SK-N-SH treated with all-trans-retinoic acid at 6 μM for 48 hours (cell line): ENCODE measurements around the gene SLC6A8.

Experiments
- ATAC-seq: fragments of 200-7000 bp; cut with Tn5 transposase; 3 replicates; pipeline ENCODE4 v1.9.1; 2020; ENCODE audit warnings: mild to moderate bottlenecking, moderate library complexity
- BACH2 ChIP-seq: fragments of 250-450 bp; sonication (Bioruptor Pico); IDR thresholded peaks from 2 replicates; pipeline ENCODE4 v1.9.0; 2021; ENCODE audit warnings: mild to moderate bottlenecking, borderline replicate concordance
- CREB5 ChIP-seq: fragments of 250-450 bp; sonication (Bioruptor Pico); IDR thresholded peaks from 2 replicates; pipeline ENCODE4 v1.5.1; 2020; ENCODE audit warnings: low read depth, mild to moderate bottlenecking, moderate library complexity
- CSDC2 ChIP-seq: fragments of 250-450 bp; sonication (Bioruptor Pico); IDR thresholded peaks from 2 replicates; pipeline ENCODE4 v1.5.0; 2020; ENCODE audit warnings: mild to moderate bottlenecking, moderate library complexity
- CSRNP3 ChIP-seq: fragments of 250-450 bp; sonication (Bioruptor Pico); IDR thresholded peaks from 2 replicates; pipeline ENCODE4 v1.5.1; 2021; ENCODE audit warnings: mild to moderate bottlenecking, moderate library complexity
- ESRRG ChIP-seq: fragments of 250-450 bp; sonication (Bioruptor Pico); IDR thresholded peaks from 2 replicates; pipeline ENCODE4 v1.6.1; 2021; ENCODE audit warnings: mild to moderate bottlenecking
- GLIS3 ChIP-seq: fragments of 250-450 bp; sonication (Bioruptor Pico); IDR thresholded peaks from 2 replicates; pipeline ENCODE4 v1.5.0; 2020; ENCODE audit warnings: mild to moderate bottlenecking, moderate library complexity
- ISL1 ChIP-seq: fragments of 250-450 bp; sonication (Bioruptor Pico); IDR thresholded peaks from 2 replicates; pipeline ENCODE4 v2.1.2; 2022; ENCODE audit warnings: mild to moderate bottlenecking, moderate library complexity
- OSR1 ChIP-seq: fragments of 250-450 bp; sonication (Bioruptor Pico); IDR thresholded peaks from 2 replicates; pipeline ENCODE4 v1.8.0; 2022; ENCODE audit warnings: moderate library complexity, mild to moderate bottlenecking, inconsistent platforms
- PATZ1 ChIP-seq: fragments of 250-450 bp; sonication (Bioruptor Pico); IDR thresholded peaks from 2 replicates; pipeline ENCODE4 v1.8.0; 2020; ENCODE audit warnings: mild to moderate bottlenecking, moderate library complexity, borderline replicate concordance
- POU6F1 ChIP-seq: fragments of 250-450 bp; sonication (Bioruptor Pico); IDR thresholded peaks from 2 replicates; pipeline ENCODE4 v1.8.0; 2021; ENCODE audit warnings: low read depth, mild to moderate bottlenecking, moderate library complexity, borderline replicate concordance
- PPARA ChIP-seq: fragments of 250-450 bp; sonication (Bioruptor Pico); IDR thresholded peaks from 2 replicates; pipeline ENCODE4 v1.5.0; 2020; ENCODE audit warnings: mild to moderate bottlenecking, borderline replicate concordance
- RARB ChIP-seq: fragments of 250-450 bp; sonication (Bioruptor Pico); IDR thresholded peaks from 2 replicates; pipeline ENCODE4 v1.8.0; 2021; ENCODE audit warnings: mild to moderate bottlenecking, moderate library complexity
- SNAI2 ChIP-seq: fragments of 250-450 bp; sonication (Bioruptor Pico); IDR thresholded peaks from 2 replicates; pipeline ENCODE4 v1.5.0; 2020; ENCODE audit warnings: mild to moderate bottlenecking, moderate library complexity
- TCF4 ChIP-seq: fragments of 250-450 bp; sonication (Bioruptor Pico); IDR thresholded peaks from 2 replicates; pipeline ENCODE4 v1.8.0; 2021; ENCODE audit warnings: mild to moderate bottlenecking, moderate library complexity, borderline replicate concordance
- TOX ChIP-seq: fragments of 250-450 bp; sonication (Bioruptor Pico); IDR thresholded peaks from 2 replicates; pipeline ENCODE4 v1.8.0; 2021; ENCODE audit warnings: mild to moderate bottlenecking, moderate library complexity, borderline replicate concordance
- ZC3H10 ChIP-seq: fragments of 250-450 bp; sonication (Bioruptor Pico); IDR thresholded peaks from 2 replicates; pipeline ENCODE4 v1.5.1; 2021; ENCODE audit warnings: mild to moderate bottlenecking, moderate library complexity
- ZFP30 ChIP-seq: fragments of 450-650 bp; formaldehyde crosslinking; IDR thresholded peaks from 2 replicates; pipeline ENCODE4 v1.5.0; 2022; ENCODE audit warnings: mild to moderate bottlenecking, moderate library complexity
- ZNF565 ChIP-seq: fragments of 450-650 bp; formaldehyde crosslinking; conservative IDR thresholded peaks from 2 replicates; pipeline ENCODE4 v1.5.0; 2020; ENCODE audit warnings: low read depth, mild to moderate bottlenecking, moderate library complexity
- ZNF70 ChIP-seq: fragments of 450-650 bp; formaldehyde crosslinking; IDR thresholded peaks from 2 replicates; pipeline ENCODE4 v1.5.0; 2020; ENCODE audit warnings: mild to moderate bottlenecking, moderate library complexity
- ZNF8 ChIP-seq: fragments of 450-650 bp; formaldehyde crosslinking; IDR thresholded peaks from 2 replicates; pipeline ENCODE4 v1.5.0; 2020; ENCODE audit warnings: mild to moderate bottlenecking, moderate library complexity

The SLC6A8 gene

GRCh38 chrX:153685156-153685536, 2.6 kb upstream of the SLC6A8 start:
- ATAC-seq: no peak
- TF ChIP-seq PPARA (CRISPR knock-in tag) (no peak), CSRNP3 (CRISPR knock-in tag) (no peak), ZNF8 (CRISPR knock-in tag) (no peak), BACH2 (CRISPR knock-in tag) (no peak), CSDC2 (CRISPR knock-in tag) (no peak), ZNF70 (CRISPR knock-in tag) (no peak), ISL1 (CRISPR knock-in tag) (no peak), ESRRG (CRISPR knock-in tag) (no peak), CREB5 (CRISPR knock-in tag) (no peak), ZC3H10 (CRISPR knock-in tag) (no peak), RARB (CRISPR knock-in tag) (no peak), SNAI2 (no peak), ZFP30 (no peak), POU6F1 (CRISPR knock-in tag) (no peak), PATZ1 (CRISPR knock-in tag) (no peak), TOX (no peak), TCF4 (CRISPR knock-in tag) (no peak)

- no peak for ATAC-seq
- TF ChIP-seq TCF4 (CRISPR knock-in tag) (no peak), ZNF8 (CRISPR knock-in tag) (no peak), CSDC2 (CRISPR knock-in tag) (no peak), PPARA (CRISPR knock-in tag) (no peak), POU6F1 (CRISPR knock-in tag) (no peak)
These were observed 1.7 kb upstream of the SLC6A8 start for GRCh38 chrX:153685751-153686696.

- TF ChIP-seq ESRRG (CRISPR knock-in tag) (no peak), TOX (no peak), GLIS3 (no peak), ZNF8 (CRISPR knock-in tag) (no peak), BACH2 (CRISPR knock-in tag) (no peak), ZNF70 (CRISPR knock-in tag) (no peak), ISL1 (CRISPR knock-in tag) (no peak), OSR1 (CRISPR knock-in tag) (no peak), ZNF565 (no peak), PPARA (CRISPR knock-in tag) (no peak), ZFP30 (no peak)
- no peak for ATAC-seq
These were observed 1.0 kb upstream of the SLC6A8 start for GRCh38 chrX:153686711-153687110.
